HG03135 (cell line): Measurements from ENCODE around the gene ZDHHC16.
"Not testable (repeated sequence)": the region's sequence is repeated elsewhere in the genome, so short reads cannot be mapped to it uniquely, and the experiment has no call there.

ENCODE experiments used
- ATAC-seq: cut with Tn5 transposase; IDR thresholded peaks from one replicate; pipeline ENCODE4 v1.9.1; 2021; ENCODE audit warnings: mild to moderate bottlenecking, moderate library complexity; ENCODE audit not compliant: unreplicated experiment

The ZDHHC16 gene

DNA sequence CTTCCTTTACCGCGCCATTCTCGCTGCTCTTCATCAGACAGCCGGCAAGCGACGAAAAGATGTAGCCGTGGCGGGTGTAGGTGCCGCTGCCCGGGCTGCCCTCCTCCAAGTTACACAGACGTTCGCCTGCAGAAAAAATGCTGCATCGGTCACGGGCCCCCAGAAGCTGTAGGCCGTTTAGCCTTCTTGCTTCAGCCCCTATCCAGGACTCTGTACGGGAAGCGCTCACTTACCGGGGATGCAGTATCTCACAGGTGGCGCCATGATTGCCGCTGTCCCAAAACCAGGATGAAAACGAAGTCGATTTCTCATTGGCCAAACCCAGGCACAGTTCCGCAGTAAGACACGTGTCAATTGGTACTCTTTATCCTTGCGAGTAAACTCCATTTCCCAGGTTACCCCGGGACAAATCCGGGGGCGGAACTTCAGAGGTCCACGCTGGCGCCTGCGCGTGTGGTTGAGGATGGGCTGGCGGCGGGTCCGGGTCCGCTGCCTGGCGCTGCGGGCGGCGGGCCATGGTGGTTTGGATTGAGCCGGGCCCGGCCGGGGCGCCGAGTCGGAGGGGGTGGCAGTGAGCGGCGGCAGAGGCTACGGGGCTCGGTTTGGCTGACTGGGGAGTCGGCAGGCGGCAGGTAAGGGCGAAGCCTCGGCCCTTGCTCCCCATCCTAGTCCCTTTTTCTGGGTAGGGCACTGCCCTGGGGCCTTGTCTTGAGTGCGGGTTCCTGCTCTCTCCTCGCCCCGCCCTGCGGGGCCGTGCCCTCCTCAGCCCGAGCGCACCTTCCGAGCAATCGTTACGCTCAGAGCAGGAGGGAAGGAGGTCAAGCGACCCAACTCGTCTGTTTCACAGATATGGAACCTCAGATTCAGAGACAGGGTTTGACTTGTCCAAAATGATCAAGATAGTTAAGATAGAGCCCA lies at the start of gene ZDHHC16, which contains the start of gene EXOSC1:
Gene ZDHHC16 (plus strand): TSS at position 454 of the 918 bp plus-strand sequence. CDS start 5,501 bp downstream, outside the sequence.
Gene EXOSC1 (minus strand): TSS at position 285 of the 918 bp plus-strand sequence. CDS start 21 bp downstream, at position 264.
- ATAC-seq: peak; percentile 95

DNA sequence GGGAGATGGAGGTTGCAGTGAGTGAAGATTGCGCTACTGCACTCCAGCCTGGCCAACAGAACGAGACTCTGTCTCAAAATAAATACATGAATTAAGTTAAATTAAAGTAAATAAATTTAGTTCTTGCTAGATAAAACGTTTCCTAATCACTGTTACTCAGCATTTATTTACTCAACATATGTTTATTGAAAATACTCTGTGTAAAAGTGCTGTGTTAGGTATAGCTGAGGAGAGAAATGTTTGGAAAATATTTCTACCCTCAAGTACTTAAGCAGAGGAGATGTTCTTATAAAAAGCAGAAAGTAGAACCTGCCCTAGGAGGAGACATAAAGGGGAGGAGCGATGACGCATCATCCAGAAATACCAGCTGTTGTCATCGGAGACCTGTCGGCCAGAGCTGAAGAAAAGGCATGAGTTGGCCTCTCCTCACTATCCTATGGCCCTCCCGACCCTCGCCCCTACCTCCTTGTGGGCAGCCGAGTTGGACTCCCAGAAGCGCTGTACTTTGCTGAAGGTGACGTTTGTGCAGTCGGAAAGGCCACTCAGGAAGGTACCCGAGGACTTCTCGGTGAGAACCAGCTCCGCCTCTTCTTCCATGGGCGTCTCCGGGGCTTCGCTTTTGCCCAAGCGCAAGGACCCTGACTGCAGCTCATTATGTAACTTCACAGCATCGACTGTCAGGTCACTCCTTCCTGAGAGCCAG lies 46.0 kb upstream of the ZDHHC16 start:
- no peak for ATAC-seq

GRCh38 chr10:97400665-97401454 lies 45.1 kb upstream of the ZDHHC16 start, which contains the start of gene RRP12:
RRP12 (minus strand) TSS chr10:97401340; CDS start chr10:97401231, 109 bp downstream.
- ATAC-seq: peak; percentile 97

GRCh38 chr10:97401455-97401919 lies 44.5 kb upstream of the ZDHHC16 start:
- ATAC-seq: no peak

DNA sequence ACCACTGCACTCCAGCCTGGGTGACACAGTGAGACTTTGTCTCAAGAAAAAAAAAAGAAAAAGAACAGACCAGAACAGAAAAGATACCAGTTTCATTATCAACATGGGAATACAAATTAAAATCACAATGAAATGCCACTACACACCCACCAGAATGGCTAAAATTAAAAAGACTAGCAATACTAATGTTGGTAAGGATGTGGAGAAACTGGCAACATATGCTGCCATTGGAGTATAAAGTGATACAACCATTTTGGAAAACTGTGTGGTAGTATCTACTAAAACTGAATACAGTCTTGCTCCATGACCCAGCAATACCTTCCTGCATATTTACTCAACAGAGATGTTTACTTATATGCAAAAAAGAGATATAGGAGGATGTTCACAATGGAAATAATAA lies 41.9 kb upstream of the ZDHHC16 start:
- no peak for ATAC-seq

GRCh38 chr10:97406064-97406463 lies 39.9 kb upstream of the ZDHHC16 start:
- ATAC-seq: no peak

DNA sequence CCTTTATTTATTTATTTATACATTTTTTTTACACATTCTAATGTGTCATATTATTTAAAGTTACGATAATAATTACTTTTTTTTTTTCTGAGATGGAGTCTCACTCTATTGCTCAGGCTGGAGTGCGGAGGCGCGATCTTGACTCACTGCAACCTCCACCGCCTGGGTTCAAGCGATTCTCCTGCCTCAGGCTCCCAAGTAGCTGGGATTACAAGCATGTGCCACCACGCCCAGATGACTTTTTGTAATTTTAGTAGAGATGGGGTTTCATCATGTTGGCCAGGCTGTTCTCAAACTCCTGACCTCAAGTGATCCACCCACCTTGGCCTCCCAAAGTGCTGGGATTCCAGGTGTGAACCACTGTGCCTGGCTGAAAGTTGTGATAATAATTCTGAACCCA lies 39.5 kb upstream of the ZDHHC16 start:
- ATAC-seq: not testable (repeated sequence)

DNA sequence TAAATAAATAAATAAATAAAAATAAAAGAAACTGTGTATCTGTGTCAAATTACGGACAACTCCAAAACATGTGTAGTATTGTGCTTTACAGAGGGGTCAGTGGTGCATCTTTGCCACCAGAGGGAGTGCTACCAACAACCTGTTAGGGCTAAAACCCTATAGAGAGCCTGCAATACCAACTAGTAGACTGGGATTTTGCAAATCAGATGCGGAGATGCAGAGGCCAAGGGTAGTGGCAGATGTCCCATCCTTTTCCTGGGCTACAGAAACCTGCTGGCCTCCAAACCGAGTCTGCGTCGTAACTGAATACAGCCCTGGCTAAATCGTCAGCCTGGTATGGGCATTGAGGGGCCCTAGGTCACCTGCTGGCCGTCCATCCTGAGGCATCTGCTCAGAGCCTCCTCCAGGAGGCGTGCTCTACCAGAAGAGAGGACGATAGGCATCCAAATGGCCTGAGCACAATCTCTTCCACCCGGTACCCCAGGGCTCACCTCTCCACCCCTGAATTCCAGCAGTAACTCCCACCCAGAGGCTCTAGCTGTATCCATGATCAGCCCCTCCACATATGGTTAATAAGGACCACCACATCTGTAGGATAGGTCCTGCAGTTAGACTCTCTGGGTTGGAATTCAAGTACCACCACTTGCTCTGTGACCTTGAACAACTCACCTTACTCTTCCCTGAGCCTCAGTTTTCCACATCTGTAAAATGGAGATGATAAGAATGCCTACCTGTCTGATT lies 38.6 kb upstream of the ZDHHC16 start:
- ATAC-seq: peak; percentile 82

GRCh38 chr10:97407952-97408248 lies 38.1 kb upstream of the ZDHHC16 start:
- ATAC-seq: no peak

- ATAC-seq: no peak
Observed at GRCh38 chr10:97408496-97408992, 37.4 kb upstream of the ZDHHC16 start.

DNA sequence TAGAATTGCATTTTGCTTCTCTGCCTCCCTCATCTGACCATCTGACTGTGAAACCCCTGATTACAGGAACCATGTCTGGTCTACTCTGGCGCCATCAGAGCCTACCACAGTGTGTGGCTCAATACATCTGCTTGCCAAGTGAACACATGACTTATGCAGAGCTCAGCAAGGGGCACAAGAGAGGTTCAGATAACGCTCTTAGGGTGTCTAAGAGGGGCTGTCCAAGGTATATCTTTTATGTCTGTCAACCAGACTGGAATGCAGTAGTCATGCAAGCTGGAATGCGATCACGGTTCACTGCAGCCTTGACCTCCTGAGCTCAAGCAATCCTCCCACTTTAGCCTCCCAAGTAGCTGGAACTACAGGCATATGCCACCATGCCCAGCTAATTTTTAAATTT lies 34.6 kb upstream of the ZDHHC16 start:
- ATAC-seq: no peak

GRCh38 chr10:97412891-97413304 lies 33.1 kb upstream of the ZDHHC16 start:
- no peak for ATAC-seq

- no peak for ATAC-seq
Observed at GRCh38 chr10:97416565-97416964, 29.4 kb upstream of the ZDHHC16 start.

DNA sequence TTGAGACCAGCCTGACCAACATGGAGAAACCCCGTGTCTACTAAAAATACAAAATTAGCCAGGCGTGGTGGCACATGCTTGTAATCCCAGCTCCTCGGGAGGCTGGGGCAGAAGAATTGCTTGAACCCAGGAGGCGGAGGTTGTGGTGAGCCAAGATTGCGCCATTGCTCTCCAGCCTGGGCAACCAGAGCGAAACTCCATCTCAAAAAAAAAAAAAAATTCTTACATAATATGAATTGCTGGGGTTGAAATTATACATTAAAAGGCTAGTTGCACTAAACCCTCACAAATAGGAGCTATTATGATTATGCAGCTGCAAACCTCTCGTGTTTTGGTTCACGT lies 22.2 kb upstream of the ZDHHC16 start:
- ATAC-seq: not testable (repeated sequence)

GRCh38 chr10:97425964-97426775 lies 19.8 kb upstream of the ZDHHC16 start, which contains the start of gene PGAM1:
PGAM1 (plus strand) TSS chr10:97426191; CDS start chr10:97426308, 117 bp downstream.
- peak; percentile 79 for ATAC-seq

GRCh38 chr10:97426776-97427570 lies 19.0 kb upstream of the ZDHHC16 start:
- ATAC-seq: no peak

- no peak for ATAC-seq
Observed at GRCh38 chr10:97427571-97428179, 18.3 kb upstream of the ZDHHC16 start.

- no peak for ATAC-seq
Observed at GRCh38 chr10:97428572-97428981, 17.4 kb upstream of the ZDHHC16 start.
